Measurements from ENCODE around the gene SPNS2.
A peak's percentile ranks its signal among the peaks of the same experiment; 100 is the strongest.

Gene SPNS2

GRCh38 chr17:4498461-4499397 is at the start of gene SPNS2:
Gene SPNS2, plus strand, starts transcription at chr17:4498881. Its CDS starts 167 bp downstream, at chr17:4499048.
- DNase-seq (ENCODE audit: low read depth): peak; percentile 54

- no peak for DNase-seq (ENCODE audit: low read depth)
Measured at GRCh38 chr17:4449736-4450135, 48.9 kb upstream of the SPNS2 start.

GRCh38 chr17:4450710-4451316 is 47.9 kb upstream of the SPNS2 start:
- DNase-seq (ENCODE audit: low read depth): no peak

GRCh38 chr17:4453812-4454591 is 44.7 kb upstream of the SPNS2 start:
- DNase-seq (ENCODE audit: low read depth): no peak

- DNase-seq (ENCODE audit: low read depth): no peak
Measured at GRCh38 chr17:4460661-4461060, 38.0 kb upstream of the SPNS2 start.

- no peak for DNase-seq (ENCODE audit: low read depth)
Measured at GRCh38 chr17:4463818-4464476, 34.7 kb upstream of the SPNS2 start.

GRCh38 chr17:4465786-4466185 is 32.9 kb upstream of the SPNS2 start:
- DNase-seq (ENCODE audit: low read depth): no peak

- DNase-seq (ENCODE audit: low read depth): no peak
Measured at GRCh38 chr17:4467287-4467686, 31.4 kb upstream of the SPNS2 start.

DNA sequence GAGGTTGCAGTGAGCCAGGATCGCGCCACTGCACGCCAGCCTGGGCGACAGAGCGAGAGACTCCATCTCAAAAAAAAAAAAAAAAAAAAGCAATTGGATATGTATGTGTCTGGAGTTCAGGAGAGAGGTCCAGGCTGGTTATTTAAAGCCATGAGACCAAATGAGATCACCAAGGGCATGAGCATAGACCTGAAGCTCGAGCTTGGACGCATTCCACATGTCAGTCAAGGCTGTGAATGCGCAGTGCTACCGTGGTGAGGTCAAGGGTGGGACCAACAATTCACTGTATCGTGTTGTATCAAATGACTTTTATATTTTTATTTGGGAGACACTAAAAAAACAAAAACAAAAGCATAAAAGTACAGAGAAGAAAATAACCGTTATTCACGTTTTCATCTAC is 29.1 kb upstream of the SPNS2 start:
- DNase-seq (ENCODE audit: low read depth): no peak

DNA sequence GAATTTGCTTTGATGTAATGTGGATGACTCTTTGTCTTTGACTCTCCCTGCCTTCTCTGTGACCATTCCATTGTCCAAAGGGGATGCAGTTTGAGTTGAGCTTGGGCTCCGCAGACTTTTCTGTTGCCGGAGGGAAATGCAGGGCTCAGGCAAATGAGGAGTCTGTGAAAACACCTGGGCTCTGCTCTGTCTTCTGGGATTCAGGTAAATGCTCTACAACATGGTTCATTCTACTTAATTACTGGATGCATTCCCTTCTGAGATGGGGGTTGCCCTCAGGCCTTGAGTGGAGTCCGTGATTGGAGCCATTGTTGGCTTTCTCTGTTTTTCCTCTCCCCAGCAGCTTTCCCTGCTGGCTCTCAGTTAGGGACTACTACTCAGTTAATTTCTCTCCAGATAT is 26.4 kb upstream of the SPNS2 start:
- DNase-seq (ENCODE audit: low read depth): no peak

DNA sequence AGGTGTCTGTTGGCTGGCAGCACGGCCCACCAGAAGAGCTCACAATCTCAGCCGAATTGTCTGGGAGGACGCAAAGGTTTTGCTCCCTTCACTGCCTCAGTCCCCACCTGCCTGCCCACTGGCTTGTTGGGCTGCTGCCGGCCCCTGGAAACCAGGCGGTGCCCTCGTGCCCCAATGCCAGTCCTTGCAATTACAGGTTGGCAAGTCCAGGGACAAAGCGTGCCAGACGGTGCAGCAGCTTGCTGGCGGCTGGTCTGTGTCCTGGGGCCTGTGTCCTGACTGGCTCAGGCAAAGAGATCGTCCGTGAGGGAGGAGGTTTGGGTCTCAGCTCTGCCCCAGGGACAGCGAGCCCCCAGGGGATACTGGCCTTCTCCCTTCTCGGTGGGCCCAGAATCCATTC is 24.6 kb upstream of the SPNS2 start:
- no peak for DNase-seq (ENCODE audit: low read depth)

DNA sequence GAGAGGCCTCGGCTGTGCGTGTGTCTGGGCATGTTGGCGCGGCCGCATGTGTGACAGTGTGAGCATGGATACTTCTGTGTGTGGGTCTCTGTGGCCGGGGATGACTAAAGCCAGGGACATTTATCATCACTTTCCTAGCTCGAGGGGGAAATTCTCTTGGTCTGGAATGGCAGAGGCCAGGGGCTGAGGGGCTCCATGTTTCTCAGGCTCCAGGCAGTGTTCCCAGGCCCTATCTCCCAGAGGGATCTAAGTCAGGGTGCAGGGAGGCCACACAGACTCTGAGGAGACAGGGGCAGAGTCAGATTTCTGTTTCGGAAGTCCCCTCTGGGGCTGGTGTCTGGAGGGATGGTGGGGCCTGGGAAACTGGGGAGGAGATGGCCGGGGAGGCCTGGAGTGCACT is 23.7 kb upstream of the SPNS2 start:
- no peak for DNase-seq (ENCODE audit: low read depth)

GRCh38 chr17:4475463-4475862 is 23.2 kb upstream of the SPNS2 start:
- DNase-seq (ENCODE audit: low read depth): no peak

DNA sequence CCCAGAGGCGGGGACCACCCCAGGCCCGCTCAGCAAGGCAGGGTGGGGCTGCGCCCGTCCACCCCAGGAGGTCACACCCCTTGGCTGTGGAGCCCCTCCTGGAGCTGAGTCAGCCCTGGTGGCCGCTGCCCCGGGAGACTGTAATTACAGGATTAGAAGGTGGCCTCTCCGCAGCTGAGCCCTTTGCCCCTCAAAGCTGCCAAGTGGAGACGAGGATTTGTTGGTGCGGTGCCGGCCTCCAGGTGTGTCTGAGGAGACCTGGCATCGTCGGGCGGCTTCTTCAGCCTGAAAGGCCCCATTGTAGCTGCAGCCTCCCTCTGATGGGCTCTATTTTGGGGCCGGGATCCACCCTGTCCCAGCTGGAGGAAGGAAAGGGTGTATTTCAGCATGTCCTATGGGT is 22.7 kb upstream of the SPNS2 start:
- DNase-seq (ENCODE audit: low read depth): no peak

GRCh38 chr17:4476511-4477070 is 22.1 kb upstream of the SPNS2 start:
- DNase-seq (ENCODE audit: low read depth): no peak

- DNase-seq (ENCODE audit: low read depth): no peak
Measured at GRCh38 chr17:4477255-4477791, 21.4 kb upstream of the SPNS2 start.

DNA sequence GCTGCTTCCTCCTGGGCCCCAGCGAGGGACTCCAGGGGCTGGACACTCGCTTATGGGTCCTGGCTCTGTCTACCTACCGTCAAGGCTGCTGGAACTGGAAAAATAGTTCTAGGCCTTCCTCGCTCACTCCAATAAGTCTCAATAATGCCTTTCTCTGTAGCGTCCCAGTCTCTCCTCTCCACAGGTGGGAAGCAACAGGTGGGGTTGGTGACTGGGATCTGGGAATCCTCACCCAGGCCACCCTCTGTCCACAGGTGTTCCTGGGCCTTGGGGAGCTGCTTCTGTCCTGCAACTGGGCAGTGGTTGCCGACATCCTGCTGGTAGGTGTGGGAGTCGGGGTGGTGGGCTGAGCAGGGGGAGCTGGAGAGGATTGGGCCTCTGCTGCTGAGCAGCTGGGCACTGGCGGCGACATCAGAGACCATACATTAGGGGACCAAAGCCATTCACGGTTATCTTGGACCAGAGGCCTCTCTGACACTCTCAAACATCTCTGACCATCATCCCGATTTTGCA is 20.3 kb upstream of the SPNS2 start:
- no peak for DNase-seq (ENCODE audit: low read depth)

GRCh38 chr17:4479340-4479981 is 19.2 kb upstream of the SPNS2 start:
- DNase-seq (ENCODE audit: low read depth): no peak

- no peak for DNase-seq (ENCODE audit: low read depth)
Measured at GRCh38 chr17:4479982-4480751, 18.5 kb upstream of the SPNS2 start.
